C4-2B (cell line): ENCODE measurements around the gene EXOC6B.

Experiments
- CTCF ChIP-seq: fragments of 450-650 bp; conservative IDR thresholded peaks from 2 replicates; pipeline ENCODE4 v1.5.1; 2017; ENCODE audit warnings: mild to moderate bottlenecking
- ZFX ChIP-seq: fragments of 450-650 bp; IDR thresholded peaks from 2 replicates; pipeline ENCODE4 v1.6.1; 2017

GRCh38 chr2:72562451-72563153 is 263.2 kb downstream of the EXOC6B start:
- TF ChIP-seq CTCF (no peak), ZFX (no peak)
